Esophagus mucosa (tissue), 1 donor: Measurements from ENCODE around the gene ORMDL3. TPM values are rescaled to one million over a fixed set of nuclear protein-coding genes. Genes with fewer than 3 reads are reported as not detected.

Source experiments
- ATAC-seq: fragments of 200-7000 bp; cut with Tn5 transposase; one replicate; pipeline ENCODE4 v1.9.1; 2020
- total RNA-seq: library from RNA; stranded (reverse); gene quantifications from one replicate; pipeline ENCODE4 v1.2.4, GENCODE V29; 2023
- donor health status: DM: yes; HTN: yes; CAD: no.

Gene ORMDL3, protein sequence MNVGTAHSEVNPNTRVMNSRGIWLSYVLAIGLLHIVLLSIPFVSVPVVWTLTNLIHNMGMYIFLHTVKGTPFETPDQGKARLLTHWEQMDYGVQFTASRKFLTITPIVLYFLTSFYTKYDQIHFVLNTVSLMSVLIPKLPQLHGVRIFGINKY
- 18.5 TPM for total RNA-seq

DNA sequence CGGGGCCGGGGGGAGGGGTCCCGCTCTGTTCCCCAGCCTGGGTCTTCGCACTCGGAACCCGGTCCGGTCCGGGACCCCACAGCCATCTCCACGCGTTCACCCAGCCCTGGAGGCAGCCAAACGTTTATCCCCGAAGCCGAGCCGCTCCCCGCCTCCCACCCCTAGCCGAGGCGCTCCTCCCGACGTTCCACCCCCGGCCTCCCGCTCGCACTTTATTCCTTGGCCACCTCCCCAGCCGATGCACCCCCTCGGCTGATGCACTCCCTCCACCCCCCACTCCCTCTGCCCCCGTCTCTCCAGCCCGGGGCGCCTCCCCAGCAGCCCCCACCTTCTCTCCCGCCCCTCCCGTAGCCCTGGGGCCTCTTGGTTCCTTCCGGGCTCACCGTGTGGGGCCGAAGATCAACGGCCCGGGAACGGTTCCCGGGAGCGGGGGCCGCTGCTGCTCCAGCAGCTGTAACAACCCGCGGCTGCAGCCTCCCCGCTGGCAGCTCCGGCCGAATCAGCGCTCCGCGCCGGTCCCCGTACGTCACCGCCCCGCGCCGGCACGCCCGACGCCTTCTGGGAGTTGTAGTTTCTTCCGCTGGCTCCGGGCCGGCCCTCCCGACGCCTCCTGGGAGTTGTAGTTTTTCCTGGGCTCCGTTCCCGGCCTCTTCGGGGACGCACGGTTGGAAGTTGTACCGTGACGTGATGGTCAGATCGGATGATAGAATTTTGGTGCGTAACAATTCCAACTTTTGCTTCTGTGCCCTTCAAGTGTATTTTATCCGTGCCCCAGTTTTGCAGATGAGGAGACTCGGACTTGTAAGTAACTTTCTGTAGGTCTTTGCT is at the start of gene ORMDL3, which contains the start of gene LRRC3C:
Gene ORMDL3 (minus strand): TSS at position 501 of the 828 bp plus-strand sequence. CDS start 3,398 bp downstream, outside the sequence.
Gene LRRC3C (plus strand): TSS at position 632 of the 828 bp plus-strand sequence. CDS start 13,792 bp downstream, outside the sequence.
- peak; percentile 93 for ATAC-seq

DNA sequence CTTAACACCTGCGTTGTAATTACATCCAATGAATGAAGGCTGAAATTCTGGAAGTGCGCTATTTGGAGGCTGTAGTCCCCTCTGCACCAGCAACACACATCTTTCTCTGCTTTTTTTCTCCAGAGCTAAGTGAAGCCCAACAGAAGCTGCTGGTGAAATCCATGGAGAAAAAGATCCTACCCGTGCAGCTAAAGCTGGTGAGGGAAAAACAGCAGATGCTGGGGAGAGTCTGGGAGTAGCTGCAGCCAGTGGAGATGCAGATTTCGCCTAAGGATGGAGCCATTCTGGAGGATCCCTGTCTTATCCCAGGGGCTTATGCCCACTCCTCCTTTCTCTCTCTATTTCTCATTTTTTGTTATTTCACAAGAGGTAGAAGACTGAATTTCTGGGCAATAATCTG is 48.4 kb upstream of the ORMDL3 start:
- no peak for ATAC-seq

DNA sequence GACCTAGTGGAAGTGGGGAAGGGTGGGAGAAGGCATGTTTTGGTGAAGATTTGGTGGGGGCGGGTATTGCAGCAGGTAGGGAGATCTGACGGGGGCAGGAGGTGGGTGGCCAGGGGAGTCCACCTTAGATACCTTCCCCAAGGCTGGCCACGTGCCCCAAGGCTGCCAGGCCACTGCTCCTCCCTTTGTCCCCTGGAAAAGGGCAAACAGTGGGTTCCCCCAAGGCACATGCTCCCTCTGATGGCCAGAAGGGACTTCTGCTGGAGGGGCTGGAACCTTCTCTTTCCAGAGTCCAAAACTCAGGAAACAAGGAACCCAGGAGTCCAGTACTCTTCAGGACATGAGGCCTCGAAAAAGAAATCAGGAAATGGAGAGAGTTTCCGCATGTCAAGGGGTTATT is 47.0 kb upstream of the ORMDL3 start:
- no peak for ATAC-seq

DNA sequence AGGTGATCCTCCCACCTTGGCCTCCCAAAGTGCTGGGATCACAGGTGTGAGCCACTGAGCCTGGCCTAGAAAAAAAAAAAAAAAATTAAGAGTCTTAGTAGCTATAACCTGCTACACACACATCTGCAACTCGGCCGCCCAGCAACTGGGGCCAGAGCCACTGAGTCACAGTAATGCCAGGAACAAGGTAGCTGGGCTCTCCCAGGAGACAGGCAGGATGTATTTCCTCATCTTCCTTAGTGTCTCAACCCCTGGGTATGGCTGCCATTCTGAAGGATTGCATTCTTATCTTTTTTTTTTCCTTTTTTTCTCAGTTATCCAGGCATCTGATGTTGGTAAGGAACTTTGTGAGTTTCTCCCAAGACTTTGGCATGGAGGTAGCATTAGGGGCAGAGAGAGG is 46.1 kb upstream of the ORMDL3 start:
- ATAC-seq: peak; percentile 31

DNA sequence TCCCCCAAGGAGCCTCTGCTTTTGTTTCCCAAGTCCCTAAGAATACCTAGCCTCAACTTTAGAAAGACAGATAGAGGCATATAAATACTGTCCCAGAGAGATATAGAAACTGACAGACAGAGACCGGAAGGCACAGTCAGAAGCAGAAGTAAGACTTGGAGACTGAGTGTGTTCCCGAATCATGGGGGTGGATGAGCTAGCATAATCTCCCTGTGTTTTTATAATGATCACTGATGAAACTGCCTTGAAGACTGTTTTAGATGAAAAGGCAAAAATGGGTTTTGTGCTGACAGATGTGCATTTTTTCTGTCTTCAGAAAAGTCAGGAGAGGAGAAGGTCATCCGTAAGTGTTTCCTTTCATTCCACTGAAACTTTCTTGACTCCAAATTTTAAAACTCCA is 44.9 kb upstream of the ORMDL3 start:
- no peak for ATAC-seq

DNA sequence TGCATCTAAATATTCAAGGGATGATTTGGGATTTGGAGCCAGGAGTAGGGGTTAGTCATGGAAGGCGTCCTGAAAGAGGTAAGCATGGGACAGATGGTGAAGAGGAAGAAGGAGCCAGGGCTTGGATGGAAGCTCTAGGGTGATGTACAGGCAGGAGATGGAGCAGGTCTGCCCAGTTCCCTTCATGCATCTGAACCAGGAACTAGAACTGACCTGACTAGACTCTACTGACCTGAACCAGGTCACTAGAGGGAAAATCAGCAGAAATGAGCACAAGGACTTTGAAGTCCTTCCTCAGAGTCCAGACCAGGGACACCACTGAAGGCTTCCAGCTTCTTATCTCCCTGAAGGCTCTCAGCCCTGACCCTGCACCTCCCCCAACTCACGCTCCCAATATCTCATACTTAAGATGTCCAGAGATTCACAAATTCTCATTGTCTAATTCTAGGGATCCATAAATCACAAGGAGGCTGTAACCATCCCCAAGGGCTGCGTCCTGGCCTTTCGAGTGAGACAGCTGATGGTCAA is 43.7 kb upstream of the ORMDL3 start:
- peak; percentile 54 for ATAC-seq

DNA sequence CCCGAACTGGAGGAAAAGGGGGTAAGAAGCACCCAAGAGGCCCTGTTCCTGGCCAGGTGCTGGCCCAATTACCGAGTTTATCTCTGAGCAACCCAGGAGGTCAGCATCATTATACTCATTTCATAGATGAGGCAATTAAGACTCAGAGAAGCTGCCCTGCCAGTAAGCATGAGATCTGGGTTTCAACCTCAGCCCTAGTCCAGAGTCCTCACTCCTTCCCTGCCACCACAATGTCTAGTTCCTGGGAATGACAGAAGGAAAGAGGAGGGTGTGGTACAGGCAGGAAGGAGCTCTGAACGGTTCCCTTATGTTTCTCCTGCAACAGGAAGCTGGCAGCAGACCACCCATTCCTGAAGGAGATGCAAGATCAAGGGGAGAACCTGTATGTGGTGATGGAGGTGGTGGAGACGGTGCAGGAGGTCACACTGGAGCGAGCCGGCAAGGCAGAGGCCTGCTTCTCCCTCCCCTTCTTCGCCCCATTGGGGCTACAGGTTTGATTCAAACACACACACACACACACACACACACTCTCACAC is 42.8 kb upstream of the ORMDL3 start:
- no peak for ATAC-seq

DNA sequence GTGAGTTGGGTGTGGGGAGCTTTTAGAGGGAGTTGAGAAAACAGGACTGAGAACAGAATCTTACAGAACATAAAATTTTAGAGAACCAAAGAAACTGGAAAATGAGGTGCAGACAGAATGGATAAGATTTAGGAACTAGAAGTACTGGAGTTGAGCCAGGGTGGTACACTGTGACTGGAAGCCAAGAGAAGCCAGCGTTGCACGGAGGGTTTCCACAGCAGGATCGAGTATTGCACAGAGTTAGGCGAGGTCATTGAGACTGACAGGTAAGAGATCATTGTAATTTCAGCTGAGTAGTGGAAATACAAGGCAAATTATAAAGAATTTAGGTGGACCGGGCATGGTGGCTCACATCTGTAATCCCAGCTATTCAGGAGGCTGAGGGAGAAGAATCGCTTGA is 42.0 kb upstream of the ORMDL3 start:
- ATAC-seq: no peak

DNA sequence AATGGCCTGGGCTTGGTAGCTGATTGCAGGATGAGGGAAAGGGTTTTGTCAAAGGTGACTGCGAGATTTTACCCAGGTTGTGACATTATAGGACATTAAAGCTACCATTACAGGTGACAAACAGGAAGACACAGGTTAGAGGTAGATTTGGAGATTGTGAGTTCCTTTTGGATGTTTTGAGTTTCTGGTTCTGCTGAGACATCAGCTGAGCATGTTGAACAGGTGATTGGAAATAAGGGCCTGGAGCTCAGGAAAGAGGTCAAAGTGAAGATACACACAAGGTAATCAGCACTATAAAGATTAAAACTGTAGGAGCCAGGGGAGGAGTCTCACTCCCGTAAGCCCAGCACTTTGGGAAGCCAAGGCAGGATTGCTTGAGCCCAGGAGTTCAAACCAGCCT is 41.4 kb upstream of the ORMDL3 start:
- ATAC-seq: no peak

DNA sequence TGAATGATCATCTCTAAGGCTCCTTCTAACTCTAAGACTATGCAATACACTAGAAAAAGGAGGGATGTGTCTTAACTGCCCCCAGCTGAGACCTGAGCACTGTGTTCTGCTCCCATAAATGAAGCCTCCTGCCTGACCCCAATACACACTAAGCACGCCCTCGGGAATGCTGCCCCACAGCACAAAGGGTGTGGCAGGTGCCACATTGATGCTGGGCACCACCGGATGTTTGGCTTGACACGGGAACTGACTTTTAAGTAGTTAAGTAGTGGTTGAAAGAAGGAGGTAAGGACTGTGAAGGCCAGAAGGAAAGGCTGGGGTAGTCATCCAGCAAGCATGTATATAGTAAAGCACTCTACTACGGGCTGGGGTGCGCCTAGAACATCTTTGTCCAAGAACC is 39.4 kb upstream of the ORMDL3 start:
- no peak for ATAC-seq

DNA sequence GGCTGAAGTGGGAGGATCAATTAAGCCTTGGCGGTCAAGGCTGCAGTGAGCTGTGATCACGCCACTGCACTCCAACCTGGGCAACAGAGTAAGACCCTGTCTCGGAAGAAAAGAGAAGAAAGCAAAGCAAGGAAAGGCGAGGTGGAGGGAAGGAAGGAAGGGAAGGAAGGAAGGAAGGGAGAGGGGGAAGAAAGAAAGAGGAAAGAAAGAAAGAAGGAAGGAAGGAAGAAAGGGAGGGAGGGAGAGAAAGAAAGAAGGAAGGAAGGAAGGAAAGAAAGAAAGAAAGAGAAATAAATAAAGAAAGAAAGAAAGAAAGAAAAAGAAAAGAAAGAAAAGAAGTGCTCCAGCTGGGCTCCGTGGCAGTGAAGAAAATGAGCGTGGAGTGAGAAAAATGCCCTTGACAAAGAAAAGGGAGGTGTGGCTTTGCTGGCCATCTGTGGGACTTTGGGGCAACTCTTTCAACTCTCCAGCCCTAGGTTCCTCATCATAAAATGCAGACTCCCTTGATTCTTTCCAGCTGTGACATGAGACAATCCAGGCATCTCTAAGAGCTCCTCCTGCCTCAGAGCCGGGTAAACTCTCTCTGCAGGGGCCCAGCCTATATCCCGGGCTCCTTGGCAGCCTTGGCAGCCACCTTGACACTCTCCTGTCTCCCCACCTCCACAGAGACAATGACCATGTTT is 37.8 kb upstream of the ORMDL3 start:
- no peak for ATAC-seq

DNA sequence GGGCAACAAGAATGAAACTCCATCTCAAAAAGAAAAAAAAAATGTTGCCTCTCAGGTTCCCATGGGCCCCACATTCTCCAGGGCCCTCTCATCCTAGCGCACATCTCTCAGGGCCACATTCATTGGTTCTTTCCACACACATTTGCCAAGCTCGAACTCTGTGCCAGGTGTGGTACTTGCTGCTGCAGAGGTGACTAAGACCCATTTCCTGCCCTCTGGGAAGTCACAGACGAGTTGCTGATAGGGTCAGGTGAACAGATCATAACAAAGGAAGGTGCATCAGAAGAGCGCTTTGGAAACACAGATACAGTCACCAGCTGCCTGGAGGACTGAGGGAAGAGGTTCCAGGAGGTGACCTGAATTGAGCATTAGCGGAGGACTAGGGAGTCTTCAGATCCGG is 36.4 kb upstream of the ORMDL3 start:
- ATAC-seq: peak; percentile 68

DNA sequence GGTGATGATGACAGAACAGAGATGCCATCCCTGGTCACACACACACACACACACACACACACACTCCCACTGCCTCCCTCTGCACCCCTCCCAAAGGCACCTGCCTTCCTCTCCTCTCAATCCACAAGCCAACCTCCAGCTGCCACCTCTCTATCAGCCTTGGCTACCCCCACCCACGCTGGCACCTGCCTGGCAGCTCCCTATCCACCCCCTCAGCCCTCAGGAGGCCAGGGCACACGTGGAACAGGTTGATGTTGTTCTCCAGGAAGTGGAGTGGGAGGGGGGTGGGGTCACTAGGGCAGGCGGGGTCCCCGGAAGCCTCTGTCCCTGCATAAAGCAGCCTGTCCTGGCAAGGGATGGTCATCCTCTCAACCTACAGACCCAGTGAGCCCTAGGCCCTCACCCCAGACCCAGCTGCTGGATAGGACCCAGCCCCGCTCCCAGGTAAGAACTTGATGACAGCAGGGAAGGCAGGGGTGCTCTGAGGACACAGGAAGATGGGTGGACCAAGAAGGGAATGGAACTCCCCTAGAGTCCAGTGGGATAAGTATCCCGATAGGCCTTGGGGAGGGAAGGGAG is 35.3 kb upstream of the ORMDL3 start, which contains the start of gene GSDMA:
Gene GSDMA (plus strand): TSS at position 363 of the 579 bp plus-strand sequence. CDS start 2,684 bp downstream, outside the sequence.
- ATAC-seq: no peak

DNA sequence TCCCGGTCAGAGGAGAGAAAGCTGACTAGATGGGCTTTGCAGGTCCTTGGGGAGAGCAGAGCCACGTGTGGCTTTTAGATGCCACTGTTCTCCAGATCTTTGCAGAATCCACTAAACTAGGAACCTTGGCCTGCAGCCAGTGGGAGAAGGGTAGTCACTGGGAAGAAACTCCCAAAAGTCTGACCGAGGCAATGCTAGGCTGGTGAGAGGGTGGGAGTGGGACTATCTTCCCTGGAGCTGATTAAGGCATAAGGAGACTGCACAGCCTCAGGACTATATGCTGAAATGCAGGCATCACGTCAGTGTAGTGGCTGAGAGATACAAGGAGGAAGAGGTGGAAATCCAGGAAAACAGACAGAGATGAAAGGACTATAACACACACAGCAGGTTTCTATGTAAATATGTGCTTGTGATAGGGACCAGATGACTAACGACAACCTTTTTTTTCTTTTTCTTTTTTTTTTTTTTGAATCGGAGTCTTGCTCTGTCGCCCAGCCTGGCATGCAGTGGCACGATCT is 33.2 kb upstream of the ORMDL3 start:
- no peak for ATAC-seq

DNA sequence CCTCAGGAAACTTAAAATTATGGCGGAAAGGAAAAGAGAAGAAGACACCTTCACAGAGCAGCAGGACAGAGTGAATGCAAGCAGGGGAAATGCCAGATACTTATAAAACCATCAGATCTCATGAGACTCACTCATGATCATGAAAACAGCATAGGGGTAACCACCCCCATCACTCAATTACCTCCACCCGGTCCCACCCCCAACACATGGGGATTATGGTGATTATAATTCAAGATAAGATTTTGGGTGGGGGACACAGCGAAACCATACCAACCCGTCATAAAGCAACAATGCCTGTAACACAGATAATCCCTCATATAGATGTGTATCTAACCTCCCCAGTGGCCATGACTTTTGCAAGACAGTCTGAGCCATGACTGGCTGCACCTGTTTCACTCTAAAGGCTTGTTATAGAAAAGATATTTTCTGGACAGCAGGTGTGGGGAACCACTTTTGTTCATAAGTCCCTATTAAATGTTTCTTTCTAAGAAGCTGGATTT is 28.4 kb upstream of the ORMDL3 start:
- no peak for ATAC-seq

DNA sequence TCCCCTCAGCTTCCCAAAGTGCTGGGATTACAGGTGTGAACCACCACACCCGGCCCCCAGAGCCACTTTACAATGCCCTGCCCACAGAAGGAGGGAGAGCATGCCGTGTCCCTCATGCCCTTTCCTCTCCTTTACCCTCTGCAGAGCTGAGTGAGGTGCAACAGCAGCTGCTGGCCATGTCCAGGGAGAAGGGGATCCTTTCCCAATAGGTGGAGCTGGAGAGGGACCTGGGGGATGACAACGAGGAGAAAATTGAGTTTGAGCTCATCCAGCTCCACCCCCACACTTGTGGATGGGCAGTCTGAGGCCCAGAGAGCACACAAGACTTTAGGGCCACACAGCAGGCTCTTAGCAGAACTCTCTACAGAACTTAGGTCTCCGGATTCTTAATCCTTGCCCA is 27.5 kb upstream of the ORMDL3 start:
- ATAC-seq: no peak

DNA sequence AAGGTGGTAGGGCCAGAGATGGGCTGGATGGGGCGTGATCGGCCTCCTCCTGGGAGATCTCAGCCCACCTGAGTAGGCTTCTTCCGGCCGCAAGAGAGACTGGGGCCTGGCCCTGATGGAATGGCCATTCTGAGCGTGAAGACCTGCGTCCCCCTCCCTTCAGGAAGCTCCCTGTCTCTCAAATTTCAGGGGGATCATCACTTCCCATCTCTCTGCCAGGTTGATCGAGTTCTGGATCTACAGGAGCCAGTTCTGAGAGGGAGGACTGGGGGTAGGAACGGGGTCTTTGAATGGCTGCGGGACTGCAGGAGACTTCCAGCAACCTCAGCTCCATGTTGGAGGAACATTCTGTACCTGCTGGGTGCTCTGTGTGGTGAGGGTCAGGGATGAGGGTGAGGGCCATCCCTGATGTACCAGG is 26.1 kb upstream of the ORMDL3 start:
- no peak for ATAC-seq

DNA sequence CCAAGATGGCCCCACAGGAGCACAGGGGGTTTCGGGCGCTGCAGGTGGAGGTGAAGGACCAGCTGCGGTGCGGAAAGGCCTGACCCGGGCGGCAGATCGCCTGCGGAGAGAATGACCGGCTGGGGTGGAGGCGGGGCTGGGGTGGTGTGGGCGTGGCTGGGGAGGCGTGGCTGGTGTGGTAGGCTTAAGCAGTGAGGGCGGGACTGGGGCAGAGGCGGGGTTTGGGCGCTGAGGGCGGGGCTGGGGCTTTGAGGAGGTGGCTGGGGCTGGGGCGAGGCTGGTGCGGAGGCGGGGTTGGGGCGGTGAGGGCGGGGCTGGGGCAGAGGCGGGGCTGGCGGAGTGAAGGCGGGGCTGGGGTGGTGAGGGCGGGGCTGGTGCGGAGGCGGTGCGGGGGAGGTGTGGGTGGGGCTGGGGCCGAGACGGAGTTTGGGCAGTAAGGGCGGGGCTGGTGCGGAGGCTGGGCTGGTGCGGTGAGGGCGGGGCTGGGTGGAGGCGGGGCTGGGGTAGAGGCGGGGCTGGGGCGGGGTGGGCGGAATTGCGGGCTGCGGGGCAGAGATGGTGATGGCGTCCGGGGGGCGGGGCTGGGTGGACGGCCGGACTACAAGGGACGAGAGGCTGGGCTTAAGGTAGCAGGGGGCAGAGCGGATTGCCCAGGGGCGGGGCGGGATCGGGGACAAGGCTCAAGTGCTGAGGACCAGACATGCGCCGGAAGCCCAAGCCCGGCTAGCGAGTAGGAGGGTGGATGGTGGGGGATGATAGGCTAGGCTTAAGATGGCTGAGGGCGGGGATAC is 25.5 kb upstream of the ORMDL3 start:
- peak; percentile 94 for ATAC-seq

DNA sequence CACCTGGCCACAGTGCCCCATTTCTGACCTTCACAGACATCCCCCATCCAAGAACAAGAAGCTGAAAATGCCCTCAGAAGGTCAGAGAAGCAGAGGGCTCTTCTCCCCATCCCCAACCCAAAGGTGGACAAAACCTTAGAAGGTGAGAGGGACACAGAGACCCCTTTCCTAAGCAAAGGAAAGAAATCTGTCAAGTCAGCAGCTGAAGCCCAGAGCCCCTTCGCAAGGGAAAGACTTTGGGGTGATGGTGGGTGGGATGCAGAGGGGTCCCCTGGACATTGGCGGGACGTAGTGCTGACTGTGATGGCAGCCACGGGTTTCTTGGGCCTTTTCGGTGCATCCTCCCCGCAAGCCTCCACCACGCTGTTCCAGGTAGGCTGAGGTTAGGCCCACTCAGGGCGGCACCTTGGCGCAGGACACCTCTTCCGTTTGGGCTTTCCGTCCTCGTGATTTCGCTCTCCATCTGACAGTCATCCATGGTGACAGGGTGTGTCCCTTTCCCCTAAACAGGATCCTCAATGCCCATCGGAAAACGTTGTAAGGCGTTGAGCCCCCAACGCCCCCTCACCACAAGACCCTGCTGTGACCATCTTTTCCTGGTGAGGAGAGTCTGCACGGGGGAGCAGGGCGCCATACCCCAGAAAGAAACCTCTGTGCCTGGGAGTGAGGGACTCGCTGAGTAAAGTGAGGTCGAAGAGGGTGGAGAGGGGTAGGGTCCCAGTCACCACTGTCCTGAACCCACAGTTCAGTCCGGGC is 24.7 kb upstream of the ORMDL3 start:
- ATAC-seq: no peak

DNA sequence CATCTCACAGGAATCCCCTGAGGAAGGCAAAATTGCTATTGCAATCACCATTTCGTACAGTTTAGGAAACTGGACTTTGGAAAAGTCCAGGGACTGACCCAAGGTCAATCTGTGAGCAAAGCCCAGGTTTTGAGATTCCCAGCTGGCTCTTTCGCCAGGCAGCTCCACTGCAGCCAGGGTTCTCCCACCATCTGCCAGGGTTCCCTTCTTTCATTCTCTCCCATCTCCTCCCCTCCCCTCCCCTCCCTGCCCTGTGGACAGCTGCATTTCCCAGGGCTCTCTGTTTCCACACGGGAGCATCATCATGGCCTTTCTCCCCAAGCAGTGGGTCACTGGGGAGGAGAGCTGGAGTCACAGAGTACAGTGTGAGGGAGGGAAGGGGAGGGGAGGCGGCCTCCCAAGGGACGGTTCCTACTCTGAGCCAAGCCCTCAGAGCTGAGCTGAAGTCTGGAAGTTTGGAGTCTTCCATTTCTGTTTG is 23.5 kb upstream of the ORMDL3 start:
- no peak for ATAC-seq
